ENCODE data around the gene ABCG2.

- TF ChIP-seq HDGF (IDR thresholded peaks at IDR 0.05; ENCODE audit: borderline replicate concordance) (no peak), LEF1 (IDR thresholded peaks at IDR 0.05; ENCODE audit: borderline replicate concordance) (no peak), SP1 (IDR thresholded peaks at IDR 0.05) (no peak), ZNF384 (IDR thresholded peaks at IDR 0.05) (no peak), FOXM1 (IDR thresholded peaks at IDR 0.05; ENCODE audit: borderline replicate concordance) (no peak), L3MBTL2 (conservative IDR thresholded peaks at IDR 0.05) (no peak), SUZ12 (IDR thresholded peaks at IDR 0.05) (no peak), BHLHE40 (IDR thresholded peaks at IDR 0.05; ENCODE audit: borderline replicate concordance) (no peak), ARNT (IDR thresholded peaks at IDR 0.05) (no peak), TARDBP (IDR thresholded peaks at IDR 0.05) (no peak), FOXK2 (IDR thresholded peaks at IDR 0.05) (no peak), ELF4 (IDR thresholded peaks at IDR 0.05) (no peak), FOXA1 (IDR thresholded peaks at IDR 0.05) (no peak)
Measured at GRCh38 chr4:88115587-88115986, 42.9 kb downstream of the ABCG2 start.

Data from HEK293T (cell line).